ENCODE results near the gene PINK1. TPM values are rescaled to one million over a fixed set of nuclear protein-coding genes. Genes with fewer than 3 reads are reported as not detected.

The PINK1 gene
- total RNA-seq, 1 donor from 2014 or later = 90.5 TPM

- ATAC-seq = no peak
- no peak for DNase-seq (ENCODE audit: low spot score)
These were observed 67.5 kb downstream of the PINK1 start for GRCh38 chr1:20700636-20701215.

Other genes starting within 250 kb of the PINK1 start
- gene CAMK2N1, start 147.2 kb upstream of the PINK1 start, total RNA-seq = 27.4 TPM
- 16.9 TPM for gene MUL1, start 125.3 kb upstream of the PINK1 start, total RNA-seq
- gene FAM43B, start 80.9 kb upstream of the PINK1 start, total RNA-seq = 0.35 TPM
- gene CDA, start 44.4 kb upstream of the PINK1 start, total RNA-seq = 29.7 TPM
- 104 TPM for gene DDOST, start 27.9 kb downstream of the PINK1 start, total RNA-seq
- 1.5 TPM for gene KIF17, start 84.5 kb downstream of the PINK1 start, total RNA-seq
- gene SH2D5, start 99.2 kb downstream of the PINK1 start, total RNA-seq = 0.30 TPM
- 71.9 TPM for gene HP1BP3, start 153.8 kb downstream of the PINK1 start, total RNA-seq